Stimulated activated CD4-positive, alpha-beta T cell treated with anti-CD3 and anti-CD28 coated beads, TNF-alpha, amount 100 ng/mL, for 48 hours (primary cell): ENCODE results near the gene POLDIP2.

Source experiments
- DNase-seq, 3 donors: peaks; one replicate each; pipeline ENCODE4 v3.0.0-alpha.2; 2020; ENCODE audit warnings: low read depth in 3 of 3

Gene POLDIP2

GRCh38 chr17:28390563-28390962, 33.2 kb upstream of the POLDIP2 start:
- no peak for DNase-seq

DNA sequence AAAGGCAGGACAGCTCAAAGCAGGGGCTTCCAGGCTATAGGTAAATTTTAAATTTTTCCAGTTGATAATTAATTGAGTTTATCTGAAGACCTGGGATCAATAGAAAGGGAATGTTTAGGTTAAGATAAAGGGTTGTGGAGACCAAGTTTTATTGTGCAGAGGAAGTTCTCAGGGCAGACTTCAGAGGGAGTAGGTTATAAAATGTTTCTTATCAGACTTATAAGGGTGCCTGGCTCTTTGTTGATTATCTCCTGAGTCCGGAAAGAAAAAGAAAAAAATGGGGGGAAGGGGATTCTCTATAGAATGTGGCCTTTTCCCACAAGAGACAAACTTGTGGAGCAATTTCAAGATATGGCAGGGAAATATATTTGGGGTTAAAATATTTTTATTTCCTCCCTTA, 32.8 kb upstream of the POLDIP2 start:
- DNase-seq: no peak

DNA sequence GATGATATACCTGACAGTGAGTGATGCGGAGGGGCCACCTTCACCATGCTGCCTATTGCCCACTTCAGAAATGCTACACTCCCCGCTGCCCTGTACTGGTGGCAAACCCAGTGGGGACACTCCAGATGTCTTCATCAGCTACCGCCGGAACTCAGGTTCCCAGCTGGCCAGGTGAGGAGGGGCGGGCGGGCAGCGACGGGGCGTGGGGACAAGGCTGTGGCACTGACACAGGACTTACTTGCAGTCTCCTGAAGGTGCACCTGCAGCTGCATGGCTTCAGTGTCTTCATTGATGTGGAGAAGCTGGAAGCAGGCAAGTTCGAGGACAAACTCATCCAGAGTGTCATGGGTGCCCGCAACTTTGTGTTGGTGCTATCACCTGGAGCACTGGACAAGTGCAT, 30.8 kb upstream of the POLDIP2 start:
- DNase-seq: no peak

DNA sequence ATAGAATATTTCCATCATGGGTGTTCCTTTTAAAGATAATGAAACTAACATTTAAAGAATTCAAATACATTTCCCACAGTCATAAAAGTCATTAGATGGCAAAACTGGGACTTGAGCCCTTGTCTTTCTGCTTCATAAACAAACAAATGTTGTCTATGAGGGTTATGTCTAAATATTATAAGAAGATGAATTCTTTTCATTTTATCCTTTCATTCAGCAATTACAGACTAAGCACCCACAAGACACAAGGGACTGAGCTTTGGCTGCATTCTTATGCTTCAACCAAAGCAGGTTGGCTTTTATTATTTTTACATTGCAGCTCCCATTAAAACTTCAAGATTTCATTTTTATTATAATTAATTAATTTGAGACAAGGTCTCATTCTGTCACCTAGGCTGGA, 29.1 kb upstream of the POLDIP2 start:
- no peak for DNase-seq

DNA sequence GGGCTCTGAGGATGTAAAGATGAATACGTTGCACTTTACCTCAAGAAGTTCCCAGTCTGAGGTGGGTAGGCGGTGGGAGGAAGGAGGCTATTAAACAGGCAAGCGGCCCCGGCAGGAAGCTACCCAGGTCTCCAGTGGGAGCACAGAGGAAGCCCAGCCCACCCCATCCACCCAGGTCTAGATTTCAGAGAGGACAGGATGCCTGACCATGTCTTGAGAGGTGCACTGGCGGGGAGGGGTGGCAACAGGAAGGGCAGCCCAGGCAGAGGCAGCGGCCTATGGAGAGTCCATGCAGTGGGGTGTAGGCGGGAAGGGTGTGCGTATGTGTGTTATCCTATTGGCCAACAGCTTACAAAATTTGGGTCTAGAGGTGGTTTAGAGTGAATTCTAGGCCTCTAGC, 28.1 kb upstream of the POLDIP2 start:
- no peak for DNase-seq

- no peak for DNase-seq
Observed at GRCh38 chr17:28385037-28385400, 27.7 kb upstream of the POLDIP2 start.

DNA sequence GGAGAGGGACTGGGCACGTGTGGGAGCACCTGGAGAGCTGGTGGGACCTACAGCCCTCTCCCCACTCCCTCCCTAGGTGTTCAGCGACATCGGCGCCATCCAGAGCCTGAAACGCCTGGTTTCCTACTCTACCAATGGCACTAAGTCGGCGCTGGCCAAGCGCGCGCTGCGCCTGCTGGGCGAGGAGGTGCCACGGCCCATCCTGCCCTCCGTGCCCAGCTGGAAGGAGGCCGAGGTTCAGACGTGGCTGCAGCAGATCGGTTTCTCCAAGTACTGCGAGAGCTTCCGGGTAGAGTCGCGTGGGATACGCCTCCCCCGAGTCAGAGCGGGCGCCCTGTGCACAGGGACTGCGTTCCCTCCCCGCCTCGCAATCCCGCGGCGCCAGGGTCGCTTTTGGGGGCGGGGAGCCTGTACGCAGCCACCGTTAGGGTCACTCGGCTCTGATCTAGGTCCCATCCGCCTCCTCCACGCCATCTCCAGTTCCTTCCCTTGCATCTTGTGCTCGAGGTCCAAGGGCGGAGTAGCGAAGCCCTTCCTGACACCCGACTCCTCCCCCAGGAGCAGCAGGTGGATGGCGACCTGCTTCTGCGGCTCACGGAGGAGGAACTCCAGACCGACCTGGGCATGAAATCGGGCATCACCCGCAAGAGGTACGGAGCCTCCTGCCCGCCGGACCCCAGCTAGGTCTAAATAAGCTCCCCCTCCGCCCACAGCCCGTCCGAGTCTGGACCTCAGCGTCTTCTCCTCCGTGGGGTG, 27.1 kb upstream of the POLDIP2 start:
- peak; percentile 39 to 52 (median 51) for DNase-seq

GRCh38 chr17:28381141-28381825, 24.0 kb upstream of the POLDIP2 start:
- DNase-seq: no peak

DNA sequence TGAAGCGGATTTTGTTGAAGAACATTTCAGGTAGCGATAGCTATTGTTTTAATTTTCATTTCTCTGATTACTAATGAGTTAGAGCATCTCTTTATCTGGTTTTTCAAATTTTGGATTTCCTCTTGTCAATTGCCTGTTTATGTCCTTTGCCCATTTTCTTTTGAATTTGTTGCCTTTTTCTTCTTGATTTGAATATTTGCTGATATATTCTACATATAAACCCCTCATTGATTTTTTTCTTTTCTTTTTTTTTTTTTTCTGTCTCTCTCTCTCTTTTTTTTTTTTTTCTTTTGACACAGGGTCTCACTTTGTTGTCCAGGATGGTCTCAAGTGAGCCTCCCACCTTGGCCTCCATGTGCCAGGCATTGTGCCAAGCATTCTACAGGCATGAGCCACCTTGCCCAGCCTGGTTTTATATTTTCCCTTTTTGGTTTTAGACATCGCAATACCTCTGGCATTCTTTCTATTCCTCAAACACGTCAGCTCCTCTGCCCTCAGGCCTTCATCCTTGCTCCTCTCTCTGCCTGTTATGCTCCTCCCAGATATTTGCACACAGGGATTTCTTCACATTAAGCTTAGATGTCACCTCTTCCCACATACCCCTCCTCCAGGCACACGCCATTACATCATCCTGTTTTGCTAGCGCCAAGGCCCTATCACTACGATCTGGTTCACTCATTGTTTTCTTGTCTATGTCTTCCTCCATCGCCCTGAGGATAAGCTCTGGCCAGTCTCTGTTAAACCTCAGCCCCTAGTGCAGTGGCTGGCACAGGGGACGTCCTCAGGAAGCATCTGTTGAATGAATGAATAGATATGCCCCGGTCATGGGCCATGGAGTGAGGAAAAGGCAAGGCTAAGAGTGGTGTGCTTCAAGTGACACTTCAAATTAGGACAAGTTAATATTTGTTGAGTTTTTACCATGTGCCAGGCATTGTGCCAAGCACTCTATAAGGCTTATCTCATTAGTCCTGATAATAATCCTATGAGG, 22.8 kb upstream of the POLDIP2 start:
- no peak for DNase-seq

- DNase-seq: no peak
Observed at GRCh38 chr17:28372945-28373274, 15.6 kb upstream of the POLDIP2 start.

GRCh38 chr17:28372203-28372944, 15.0 kb upstream of the POLDIP2 start:
- DNase-seq: no peak

- DNase-seq: peak; percentile 70 to 91 (median 83)
Observed at GRCh38 chr17:28371245-28372202, 14.2 kb upstream of the POLDIP2 start, which contains the start of gene SARM1. Gene SARM1, plus strand, starts transcription at chr17:28371694. Its CDS starts 339 bp downstream, at chr17:28372033.

GRCh38 chr17:28370744-28371103, 13.4 kb upstream of the POLDIP2 start:
- no peak for DNase-seq

GRCh38 chr17:28370035-28370743, 12.9 kb upstream of the POLDIP2 start, which contains the start of gene VTN:
Gene VTN, minus strand, starts transcription at chr17:28370307. Its CDS starts 104 bp downstream, at chr17:28370203.
- no peak for DNase-seq

DNA sequence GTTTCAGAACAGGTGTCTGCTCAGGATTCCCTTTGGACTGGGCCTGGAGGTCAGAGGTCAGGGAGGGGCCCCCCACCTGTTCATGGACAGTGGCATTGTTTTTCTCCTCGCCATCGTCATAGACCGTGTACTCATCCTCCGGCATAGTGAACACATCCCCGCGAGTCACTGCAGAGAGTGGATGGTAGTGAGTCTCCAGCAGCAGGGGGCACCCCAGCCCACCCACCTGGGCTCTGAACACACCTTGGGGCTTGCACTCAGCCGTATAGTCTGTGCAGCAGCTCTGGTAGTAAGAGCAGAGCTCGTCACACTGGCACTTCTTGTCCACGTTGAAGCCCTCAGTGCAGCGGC, 12.3 kb upstream of the POLDIP2 start:
- DNase-seq: no peak

GRCh38 chr17:28368915-28369683, 11.8 kb upstream of the POLDIP2 start:
- DNase-seq: no peak

GRCh38 chr17:28368306-28368831, 11.0 kb upstream of the POLDIP2 start:
- no peak for DNase-seq

DNA sequence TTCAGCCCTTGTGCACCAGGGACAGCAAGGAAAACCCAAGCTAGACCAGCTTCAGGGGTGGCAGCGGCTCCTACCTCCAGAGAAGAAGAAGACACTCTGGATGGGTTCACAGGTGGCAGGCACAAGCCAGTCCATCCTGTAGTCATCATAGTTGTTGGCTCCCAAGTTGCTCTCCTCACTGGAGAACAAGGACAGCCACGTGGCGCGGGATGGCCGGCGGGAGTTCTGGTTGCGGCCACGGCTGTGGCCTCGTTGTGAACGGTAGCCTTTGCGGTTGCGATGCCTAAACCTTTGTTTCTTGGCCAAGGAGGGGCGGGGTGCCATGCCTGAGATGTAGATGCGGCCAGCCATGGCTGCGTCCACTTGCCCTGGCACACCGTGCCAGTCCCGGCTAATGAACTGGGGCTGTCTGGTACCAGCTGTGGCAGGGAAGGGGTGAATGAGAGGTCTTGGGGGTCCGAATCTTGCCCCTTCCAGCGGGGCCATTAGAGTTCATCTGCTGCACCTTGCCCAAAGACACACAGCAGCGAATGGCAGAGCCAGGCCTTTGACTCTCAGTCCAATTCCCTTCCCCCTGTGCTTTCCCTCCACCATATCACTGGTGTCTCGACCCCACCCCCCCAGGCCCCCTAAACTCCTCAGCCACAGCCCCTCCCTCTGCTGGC, 10.4 kb upstream of the POLDIP2 start:
- no peak for DNase-seq
